Prostate gland (tissue), 2 donors: ENCODE measurements around the gene MECP2. TPM values are rescaled to one million over a fixed set of nuclear protein-coding genes. Genes with fewer than 3 reads are reported as not detected.

Source experiments
- DNase-seq: peaks from one replicate; pipeline ENCODE4 v3.0.0-alpha.2; 2019; ENCODE audit warnings: low spot score
- H3K27ac ChIP-seq, 2 donors: fragments of 200-600 bp; sonication (generic); 2 replicates each; pipeline ENCODE4 v1.5.1; 2017 to 2019
- H3K27me3 ChIP-seq: fragments of 200-600 bp; sonication (generic); replicated peaks from 2 replicates; pipeline ENCODE4 v1.5.1; 2019; ENCODE audit not compliant: insufficient read depth
- H3K36me3 ChIP-seq, 2 donors: fragments of 200-600 bp; sonication (generic); 1 replicate in 1 of 2; 2 replicates in 1 of 2; pipeline versions ENCODE4 v1.5.1 to v1.8.1; 2017 to 2019
- H3K4me1 ChIP-seq: fragments of 200-600 bp; sonication (generic); replicated peaks from 2 replicates; pipeline ENCODE4 v1.5.1; 2019
- H3K4me3 ChIP-seq, 2 donors: fragments of 200-600 bp; sonication (generic); 2 replicates each; pipeline ENCODE4 v1.5.1; 2017 to 2019
- H3K9me3 ChIP-seq: fragments of 200-600 bp; sonication (generic); 2 replicates; pipeline ENCODE4 v1.5.1; 2017
- POLR2A ChIP-seq: fragments of 450-650 bp; IDR thresholded peaks from one replicate; pipeline ENCODE4 v1.6.1; 2016; ENCODE audit warnings: antibody characterized with exemption, mild to moderate bottlenecking
- POLR2AphosphoS5 ChIP-seq: sonication (generic); formaldehyde crosslinking; IDR thresholded peaks from one replicate; pipeline ENCODE4 v1.6.1; 2017; ENCODE audit warnings: antibody characterized with exemption
- WGBS: methylation state at CpG from one replicate; pipeline ENCODE4 v1.1.5; 2018; 5-methylcytosine and 5-hydroxymethylcytosine counted together
- intact Hi-C: fragments of 100-400 bp; cut with DNase I; formaldehyde crosslinking; loops from one replicate; pipeline ENCODE4 v1.14.2; 2022
- total RNA-seq, 2 donors: library from RNA; depleted of rRNA; stranded (reverse); fragments of >200 nt; gene quantifications; one replicate each; pipeline ENCODE4 v1.1.0, GENCODE V29; 2016
- TF ChIP-seq, protein P1 (sequence below), 4 experiments: fragments of 200-600 bp in 2 of 4; fragments of 450-650 bp in 2 of 4; sonication (generic) in 2 of 4; IDR thresholded peaks; 1 replicate in 3 of 4; 2 replicates in 1 of 4; pipeline ENCODE4 v1.5.1; 2016 to 2019; ENCODE audit warnings: antibody characterized with exemption in 4 of 4, mild to moderate bottlenecking in 2 of 4, moderate library complexity in 2 of 4

Gene MECP2
- total RNA-seq, 2 donors from 2014 or later: 54.4 to 85.2 TPM

DNA sequence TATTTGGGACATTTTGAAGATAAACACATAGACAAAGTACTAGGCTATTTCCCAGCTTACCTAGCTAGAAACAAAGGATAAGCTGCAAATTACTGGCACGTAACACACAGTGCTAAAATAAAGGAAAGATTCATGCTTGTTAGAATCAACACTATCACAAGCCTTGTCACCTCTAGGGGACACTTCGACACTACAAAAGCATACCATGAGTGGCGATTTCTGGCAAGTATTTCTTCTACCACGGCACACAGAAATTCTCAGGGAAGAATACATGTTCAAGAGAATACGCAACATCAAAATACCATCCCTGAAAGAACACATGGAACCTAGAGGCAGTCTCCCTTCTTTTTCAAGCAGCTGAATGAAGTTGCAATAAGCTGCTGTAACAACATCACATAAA, 5.1 kb downstream of the MECP2 start:
- H3K9me3 ChIP-seq: no peaks in the 10 kb centered on the region
- H3K4me3 ChIP-seq: no peak overlapping the region
- H3K4me1 ChIP-seq: no peaks in the 10 kb centered on the region
- TF ChIP-seq, protein P1, sequence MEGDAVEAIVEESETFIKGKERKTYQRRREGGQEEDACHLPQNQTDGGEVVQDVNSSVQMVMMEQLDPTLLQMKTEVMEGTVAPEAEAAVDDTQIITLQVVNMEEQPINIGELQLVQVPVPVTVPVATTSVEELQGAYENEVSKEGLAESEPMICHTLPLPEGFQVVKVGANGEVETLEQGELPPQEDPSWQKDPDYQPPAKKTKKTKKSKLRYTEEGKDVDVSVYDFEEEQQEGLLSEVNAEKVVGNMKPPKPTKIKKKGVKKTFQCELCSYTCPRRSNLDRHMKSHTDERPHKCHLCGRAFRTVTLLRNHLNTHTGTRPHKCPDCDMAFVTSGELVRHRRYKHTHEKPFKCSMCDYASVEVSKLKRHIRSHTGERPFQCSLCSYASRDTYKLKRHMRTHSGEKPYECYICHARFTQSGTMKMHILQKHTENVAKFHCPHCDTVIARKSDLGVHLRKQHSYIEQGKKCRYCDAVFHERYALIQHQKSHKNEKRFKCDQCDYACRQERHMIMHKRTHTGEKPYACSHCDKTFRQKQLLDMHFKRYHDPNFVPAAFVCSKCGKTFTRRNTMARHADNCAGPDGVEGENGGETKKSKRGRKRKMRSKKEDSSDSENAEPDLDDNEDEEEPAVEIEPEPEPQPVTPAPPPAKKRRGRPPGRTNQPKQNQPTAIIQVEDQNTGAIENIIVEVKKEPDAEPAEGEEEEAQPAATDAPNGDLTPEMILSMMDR (IDR thresholded peaks at IDR 0.05): no peak
- TF ChIP-seq POLR2A (no peak), POLR2AphosphoS5 (no peak)
- whole genome bisulfite sequencing: 30% methylated on average over 5 of the region's 5 CpGs
- no peak overlapping the region for H3K27ac ChIP-seq
- no peaks in the 10 kb centered on the region for H3K27me3 ChIP-seq
- DNase-seq: no peak
- intact Hi-C loops: loop anchor here (10.0 kb wide), 1 partner anchor 78 kb away; the partner anchor contains the start of gene IRAK1
- H3K36me3 ChIP-seq: no peaks in the 10 kb centered on the region

DNA sequence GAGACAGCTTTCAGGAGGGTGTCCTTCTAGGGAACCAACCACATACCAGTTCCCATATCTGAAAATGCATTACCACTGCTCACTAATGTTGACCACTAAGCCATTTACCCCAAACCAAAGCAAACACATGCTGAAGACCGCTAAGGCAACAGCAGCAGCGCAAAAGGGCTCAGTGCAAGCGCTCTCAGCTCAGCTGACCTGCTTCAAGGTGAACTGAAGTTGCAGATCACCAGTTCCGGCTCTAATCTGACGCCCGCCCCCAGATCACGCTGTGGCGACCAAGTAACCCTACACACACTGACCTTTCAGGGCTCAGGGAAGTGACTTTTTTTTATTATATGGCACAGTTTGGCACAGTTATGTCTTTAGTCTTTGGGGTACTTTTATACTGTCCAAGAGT, 5.8 kb downstream of the MECP2 start:
- no peaks in the 10 kb centered on the region for H3K9me3 ChIP-seq
- no peaks in the 10 kb centered on the region for H3K4me1 ChIP-seq
- intact Hi-C loops: loop anchor here (10.0 kb wide), 1 partner anchor 77 kb away; the partner anchor contains the start of gene IRAK1
- no peak overlapping the region for H3K27ac ChIP-seq
- H3K27me3 ChIP-seq: no peaks in the 10 kb centered on the region
- H3K36me3 ChIP-seq: no peaks in the 10 kb centered on the region
- no peak overlapping the region for H3K4me3 ChIP-seq
- 73% methylated on average over 8 of the region's 8 CpGs for WGBS
- TF ChIP-seq, protein P1 (IDR thresholded peaks at IDR 0.05): no peak
- no peak for TF ChIP-seq POLR2AphosphoS5
- no peak for TF ChIP-seq POLR2A
- DNase-seq: no peak

DNA sequence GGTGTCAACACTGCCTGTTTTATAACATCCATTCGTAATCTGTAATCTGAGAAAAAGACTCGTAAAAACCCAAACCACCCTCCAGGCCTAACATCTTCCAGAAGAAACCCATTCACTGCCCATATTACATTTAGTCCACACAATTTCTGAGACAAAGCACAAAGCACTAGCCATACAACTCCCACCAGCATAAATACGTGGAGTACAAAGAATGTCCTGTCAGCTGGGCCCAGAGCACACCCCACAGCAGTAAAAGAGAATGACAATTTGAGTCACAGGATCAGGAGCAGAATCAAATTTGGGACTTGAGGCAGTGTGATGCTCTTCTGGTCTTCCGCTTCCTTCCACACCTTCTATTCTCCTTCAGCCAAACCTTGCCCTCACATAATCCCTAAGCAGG, 6.8 kb downstream of the MECP2 start:
- Histone ChIP-seq H3K4me3 (no peak overlapping the region), H3K36me3 (no peaks in the 10 kb centered on the region), H3K4me1 (no peaks in the 10 kb centered on the region), H3K9me3 (no peaks in the 10 kb centered on the region), H3K27me3 (no peaks in the 10 kb centered on the region), H3K27ac (no peak overlapping the region)
- intact Hi-C loops: loop anchor here (10.0 kb wide), 1 partner anchor 76 kb away; the partner anchor contains the start of gene IRAK1
- TF ChIP-seq POLR2AphosphoS5: no peak
- no peak for TF ChIP-seq POLR2A
- TF ChIP-seq, protein P1 (IDR thresholded peaks at IDR 0.05): no peak
- 43% methylated on average over 4 of the region's 4 CpGs for WGBS
- DNase-seq: no peak

DNA sequence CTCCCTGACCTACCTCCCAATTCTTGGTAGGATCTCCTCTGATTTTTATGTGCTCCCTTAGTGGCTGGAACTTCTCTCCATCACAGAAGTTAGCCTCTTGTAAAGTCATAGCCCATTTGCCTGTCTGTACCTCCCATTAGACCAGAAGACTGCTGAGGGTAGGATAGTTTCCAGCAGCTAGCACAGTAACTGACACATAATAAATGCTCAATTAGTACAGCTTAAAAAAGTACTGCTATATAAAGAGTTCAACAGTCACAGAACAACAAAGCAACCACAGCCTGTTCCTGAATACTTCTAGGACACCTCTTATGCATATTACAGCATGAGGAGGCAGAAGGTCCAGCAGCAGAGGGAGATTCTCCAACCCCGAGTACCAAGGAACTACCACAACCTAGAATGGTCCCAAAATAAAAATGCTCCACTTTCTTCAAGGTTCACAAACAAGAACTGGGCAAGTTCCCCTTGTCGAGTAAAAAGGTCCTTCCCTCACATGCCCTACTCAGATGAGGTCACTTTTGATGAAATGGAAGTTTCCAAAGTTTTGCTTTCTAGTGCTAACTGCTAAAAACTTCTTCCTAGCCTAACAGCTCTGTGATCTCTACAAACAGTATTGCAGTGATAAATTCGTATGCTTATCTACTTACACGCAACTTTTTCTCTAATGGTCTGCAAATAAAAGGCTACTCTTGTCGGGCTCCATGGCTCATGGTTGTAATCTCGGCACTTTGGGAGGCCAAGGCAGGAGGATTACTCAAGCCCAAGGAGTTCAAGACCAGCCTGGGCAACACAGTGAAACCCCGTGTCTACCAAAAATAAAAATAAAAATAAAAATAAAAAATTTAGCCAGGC, 12.8 kb downstream of the MECP2 start:
- no peaks in the 10 kb centered on the region for H3K9me3 ChIP-seq
- no peaks in the 10 kb centered on the region for H3K27me3 ChIP-seq
- 66% methylated on average over 7 of the region's 7 CpGs for WGBS
- H3K36me3 ChIP-seq: no peaks in the 10 kb centered on the region
- H3K27ac ChIP-seq: no peak overlapping the region
- DNase-seq: no peak
- H3K4me3 ChIP-seq: no peak overlapping the region
- intact Hi-C loops: no loop called here
- TF ChIP-seq POLR2AphosphoS5 (no peak), POLR2A (no peak)
- TF ChIP-seq, protein P1 (IDR thresholded peaks at IDR 0.05): no peak
- H3K4me1 ChIP-seq: no peaks in the 10 kb centered on the region

DNA sequence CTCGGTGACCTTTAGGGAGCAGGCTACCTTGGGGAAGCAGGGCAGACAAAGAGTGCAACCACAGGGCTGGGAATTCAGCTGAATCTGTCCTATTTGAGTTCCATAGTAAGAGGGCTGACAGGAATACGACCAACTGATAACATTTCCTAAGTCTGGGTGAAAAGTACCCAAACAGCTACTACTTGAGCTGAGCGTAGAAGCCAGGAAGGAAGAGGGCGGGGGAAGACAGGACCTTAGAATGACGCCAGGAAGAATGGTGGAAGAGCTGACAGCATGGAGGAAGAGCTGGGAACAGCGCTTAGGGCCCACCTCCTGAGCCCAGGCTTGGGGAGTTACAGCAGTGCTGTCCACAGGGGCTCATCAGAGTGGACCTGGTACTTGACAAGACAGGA, 14.4 kb downstream of the MECP2 start:
- no peak for DNase-seq

More for the DNA sequence above, 14.4 kb downstream of the MECP2 start:
- no peak overlapping the region for H3K4me3 ChIP-seq
- WGBS: 51% methylated on average over 5 of the region's 6 CpGs
- intact Hi-C loops: no loop called here
- no peaks in the 10 kb centered on the region for H3K9me3 ChIP-seq
- H3K4me1 ChIP-seq: no peaks in the 10 kb centered on the region
- TF ChIP-seq POLR2AphosphoS5: no peak
- no peak for TF ChIP-seq POLR2A
- TF ChIP-seq, protein P1 (IDR thresholded peaks at IDR 0.05): no peak
- H3K27me3 ChIP-seq: no peaks in the 10 kb centered on the region
- no peaks in the 10 kb centered on the region for H3K36me3 ChIP-seq
- H3K27ac ChIP-seq: no peak overlapping the region
